HepG2 (cell line): ENCODE data around the gene ARHGDIA. TPM values are rescaled to one million over a fixed set of nuclear protein-coding genes. Genes with fewer than 3 reads are reported as not detected.

Source experiments
- ARHGAP35 ChIP-seq: sonication (generic); formaldehyde crosslinking; IDR thresholded peaks from 2 replicates; pipeline ENCODE4 v1.9.0; 2022; ENCODE audit warnings: mild to moderate bottlenecking, inconsistent platforms, moderate library complexity, missing genetic modification reagents, borderline replicate concordance
- ASH2L ChIP-seq: fragments of 300-600, 200-600 bp; sonication (generic); IDR thresholded peaks from 2 replicates; pipeline ENCODE4 v1.7.0; 2017; ENCODE audit warnings: low read depth, mild to moderate bottlenecking, moderate library complexity, mixed read lengths, low read length; ENCODE audit not compliant: insufficient read length
- BHLHE40 ChIP-seq: IDR thresholded peaks from 2 replicates; pipeline ENCODE4 v1.6.1; 2011; ENCODE audit warnings: low read length, improper control_type of control experiment
- MED8 ChIP-seq: sonication (generic); formaldehyde crosslinking; IDR thresholded peaks from 2 replicates; pipeline ENCODE4 v1.8.1; 2023; ENCODE audit warnings: mild to moderate bottlenecking, missing genetic modification reagents; ENCODE audit not compliant: insufficient replicate concordance
- PHF8 ChIP-seq: sonication (generic); formaldehyde crosslinking; IDR thresholded peaks from 2 replicates; pipeline ENCODE4 v1.5.0; 2020; ENCODE audit warnings: missing genetic modification reagents
- RFX1 ChIP-seq: fragments of 450-650 bp; IDR thresholded peaks from 2 replicates; pipeline ENCODE4 v1.6.1; 2017
- SRSF9 ChIP-seq: fragments of 200-400 bp; formaldehyde crosslinking; IDR thresholded peaks from 2 replicates; pipeline ENCODE4 v1.6.1; 2018; ENCODE audit warnings: borderline replicate concordance, mild to moderate bottlenecking, low read depth, low read length; ENCODE audit not compliant: insufficient read depth, poor library complexity, severe bottlenecking
- TFDP2 ChIP-seq: sonication (generic); formaldehyde crosslinking; IDR thresholded peaks from 2 replicates; pipeline ENCODE4 v1.4.0; 2020; ENCODE audit warnings: missing genetic modification reagents
- ZBTB49 ChIP-seq: sonication (generic); formaldehyde crosslinking; IDR thresholded peaks from 2 replicates; pipeline ENCODE4 v1.4.0; 2020; ENCODE audit warnings: missing genetic modification reagents, borderline replicate concordance
- ZFP90 ChIP-seq: sonication (generic); formaldehyde crosslinking; IDR thresholded peaks from 2 replicates; pipeline ENCODE4 v1.8.0; 2022; ENCODE audit warnings: missing genetic modification reagents, mild to moderate bottlenecking, inconsistent platforms, borderline replicate concordance
- ZGPAT ChIP-seq: IDR thresholded peaks from 2 replicates; pipeline ENCODE4 v1.6.1; 2016; ENCODE audit warnings: mild to moderate bottlenecking
- ZMAT5 ChIP-seq: sonication (generic); formaldehyde crosslinking; IDR thresholded peaks from 2 replicates; pipeline ENCODE4 v1.5.0; 2020; ENCODE audit warnings: mild to moderate bottlenecking, low read depth, missing genetic modification reagents, borderline replicate concordance
- ZNF230 ChIP-seq: sonication (generic); formaldehyde crosslinking; IDR thresholded peaks from 2 replicates; pipeline ENCODE4 v1.4.0; 2020; ENCODE audit warnings: mild to moderate bottlenecking, missing genetic modification reagents
- ZNF34 ChIP-seq: sonication (generic); formaldehyde crosslinking; IDR thresholded peaks from 2 replicates; pipeline ENCODE4 v1.4.0; 2020; ENCODE audit warnings: mild to moderate bottlenecking, missing genetic modification reagents, borderline replicate concordance
- ZNF513 ChIP-seq: sonication (generic); formaldehyde crosslinking; conservative IDR thresholded peaks from 2 replicates; pipeline ENCODE4 v1.5.0; 2020; ENCODE audit warnings: missing genetic modification reagents
- ZNF569 ChIP-seq: sonication (generic); formaldehyde crosslinking; IDR thresholded peaks from 2 replicates; pipeline ENCODE4 v1.5.0; 2020; ENCODE audit warnings: mild to moderate bottlenecking, missing genetic modification reagents, moderate library complexity, borderline replicate concordance
- ZNF589 ChIP-seq: sonication (generic); formaldehyde crosslinking; conservative IDR thresholded peaks from 2 replicates; pipeline ENCODE4 v1.8.0; 2022; ENCODE audit warnings: mild to moderate bottlenecking, moderate library complexity, missing genetic modification reagents
- ZNF879 ChIP-seq: sonication (generic); formaldehyde crosslinking; IDR thresholded peaks from 2 replicates; pipeline ENCODE4 v1.8.1; 2023; ENCODE audit warnings: missing genetic modification reagents
- polyA plus RNA-seq, 8 experiments: library from polyadenylated mRNA; depleted of rRNA in 3 of 8; stranded (reverse) in 7 of 8; unstranded in 1 of 8; fragments of >200 nt; fragmentation: Illumina TruSeq in 4 of 8; extraction: Trizol in 4 of 8; gene quantifications; 2 replicates each; pipeline versions ENCODE4 v1.2.1 to v1.2.3, GENCODE V29; 2011 to 2016; ENCODE audit warnings: low read depth in 4 of 8, missing spikeins in 1 of 8, mixed read lengths in 1 of 8; ENCODE audit not compliant: insufficient read depth in 1 of 8
- total RNA-seq, 5 experiments: library from RNA; depleted of rRNA; stranded (reverse); fragments of >200 nt; fragmentation: Illumina TruSeq; extraction: Trizol; gene quantifications; 2 replicates each; pipeline ENCODE4 v1.2.3, GENCODE V29; 2016; ENCODE audit warnings: low read depth in 1 of 5

The ARHGDIA gene
- total and polyA plus RNA-seq, 2 of the 13 experiments (the other 11 are each of a cell fraction or from before 2014, with no cell fraction given): 40.0 to 64.0 TPM

- TF ChIP-seq ZGPAT (peak; percentile 83), ZFP90 (CRISPR knock-in tag) (peak; percentile 90; the same call in 1 of the 2 replicates), RFX1 (no peak), ZMAT5 (no peak), MED8 (peak; percentile 42), ZBTB49 (no peak), TFDP2 (CRISPR knock-in tag) (peak; percentile 62), ZNF34 (CRISPR knock-in tag) (no peak), ZNF879 (no peak), BHLHE40 (peak; percentile 96), ARHGAP35 (CRISPR knock-in tag) (no peak), ZNF230 (CRISPR knock-in tag) (0 out of 2 replicates have a peak, but pooled peaks have one; percentile 57), ZNF513 (no peak), ASH2L (peak; percentile 84), ZNF589 (CRISPR knock-in tag) (peak; percentile 94), SRSF9 (no peak), PHF8 (CRISPR knock-in tag) (peak; percentile 72), ZNF569 (CRISPR knock-in tag) (0 out of 2 replicates have a peak, but pooled peaks have one; percentile 88)
These were observed 39.1 kb upstream of the ARHGDIA start (continued) for GRCh38 chr17:81909966-81910839.
